ENCODE data around the gene DAB2IP.

Gene DAB2IP

DNA sequence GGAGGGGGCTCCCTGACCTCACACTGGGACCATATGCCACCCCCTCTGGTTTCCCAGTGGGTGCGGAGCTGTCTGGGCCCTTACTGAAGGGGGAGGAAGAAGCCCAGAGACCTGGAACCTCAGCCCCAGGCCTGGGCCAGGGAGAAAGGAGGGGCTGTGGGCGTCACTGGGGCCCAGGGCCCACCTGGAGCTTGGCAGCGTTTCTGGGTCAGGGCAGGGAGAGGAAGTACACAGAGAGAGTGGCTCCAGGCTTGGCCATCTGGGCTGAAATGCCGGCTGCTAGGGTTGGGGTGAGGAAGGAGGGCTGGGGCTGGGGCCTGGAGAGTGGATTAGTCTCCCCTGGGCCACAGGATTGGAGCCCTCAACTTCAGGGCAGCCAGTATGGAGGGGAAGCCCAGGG, 6.4 kb upstream of the DAB2IP start:
- DNase-seq, result no peak

DNA sequence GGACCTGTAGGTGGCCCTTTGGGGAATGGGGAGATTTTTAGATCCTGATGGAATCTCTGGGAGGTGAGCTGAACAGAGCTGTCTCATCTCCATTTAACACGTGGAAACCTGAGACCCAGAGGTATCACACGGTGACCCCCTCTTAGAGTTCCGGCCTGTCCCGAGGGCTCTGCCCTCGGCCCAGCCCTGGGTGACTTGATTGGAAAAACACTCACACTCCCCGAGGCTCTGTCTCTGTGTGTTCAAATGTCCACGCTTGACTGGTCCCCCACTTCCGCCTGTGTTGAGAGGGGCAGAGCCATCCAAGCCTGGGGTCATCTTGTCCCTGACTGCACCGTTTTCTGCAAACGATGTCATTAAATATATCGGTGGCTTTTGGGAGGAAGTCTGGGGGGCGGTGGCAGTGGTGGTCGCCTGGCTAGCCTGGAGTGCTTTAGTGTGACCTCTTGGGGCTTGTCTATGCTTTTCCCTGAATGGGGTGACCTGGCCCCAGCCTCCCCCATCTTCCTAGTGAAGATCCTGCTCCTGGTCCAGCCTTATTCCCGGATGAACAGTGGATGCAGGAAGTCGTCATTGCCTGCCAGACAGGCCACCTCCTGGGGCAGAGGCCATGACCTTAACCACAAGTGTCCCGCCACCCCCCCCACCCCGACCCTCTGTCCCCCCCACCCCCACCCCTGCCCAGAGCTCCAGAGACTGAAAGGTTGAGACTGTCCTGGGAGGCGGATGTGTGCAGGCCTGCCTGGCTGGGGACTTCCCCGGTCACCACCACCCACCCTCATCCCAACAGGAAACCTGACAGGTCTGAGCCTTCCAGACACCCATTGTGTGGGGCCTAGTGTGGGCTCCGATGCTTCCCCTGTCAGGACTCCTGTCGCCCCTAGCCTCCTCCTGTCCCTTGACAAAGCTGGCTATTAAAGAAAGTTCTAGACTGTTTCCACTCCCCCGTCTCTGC, 5.3 kb upstream of the DAB2IP start:
- no peak for DNase-seq

DNA sequence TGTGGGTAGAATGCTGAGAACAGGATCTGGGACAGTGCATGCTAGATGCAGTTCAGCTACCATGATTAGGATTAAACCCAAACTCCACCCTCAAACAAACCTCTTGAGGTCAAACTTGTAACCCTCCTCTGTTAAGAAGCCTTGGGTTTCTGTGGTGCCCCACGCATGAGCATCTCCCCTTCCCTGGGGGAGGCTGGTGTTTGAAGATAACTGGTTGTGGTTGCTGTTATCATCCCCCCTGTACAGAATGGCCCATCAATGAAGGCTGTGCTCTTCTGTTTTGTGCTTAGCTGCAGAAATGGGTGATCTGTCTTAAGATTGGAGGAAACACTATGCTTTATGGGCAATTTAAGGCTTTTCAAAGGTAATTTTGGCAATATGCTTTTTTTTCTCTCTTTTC, 4.4 kb upstream of the DAB2IP start:
- no peak for DNase-seq

DNA sequence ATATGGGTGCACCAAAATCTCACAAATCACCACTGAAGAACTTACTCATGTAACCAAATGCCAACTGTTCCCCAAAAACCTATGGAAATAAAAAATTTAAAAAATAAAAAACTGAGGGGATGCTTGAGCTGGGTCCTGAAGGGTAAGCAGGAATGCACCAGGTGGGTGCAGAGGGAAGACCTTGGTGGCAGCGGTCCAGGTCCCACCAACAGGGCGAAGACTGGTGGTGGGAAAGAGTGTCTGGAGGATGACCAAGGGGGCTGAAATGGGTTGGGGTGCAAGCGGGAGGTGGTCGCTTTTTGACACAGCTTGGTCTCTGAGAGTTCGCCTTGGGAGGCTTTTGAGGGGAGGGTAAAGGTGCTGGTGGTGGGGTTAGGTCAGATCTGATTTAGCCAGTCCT, 3.3 kb upstream of the DAB2IP start:
- DNase-seq, result no peak

DNA sequence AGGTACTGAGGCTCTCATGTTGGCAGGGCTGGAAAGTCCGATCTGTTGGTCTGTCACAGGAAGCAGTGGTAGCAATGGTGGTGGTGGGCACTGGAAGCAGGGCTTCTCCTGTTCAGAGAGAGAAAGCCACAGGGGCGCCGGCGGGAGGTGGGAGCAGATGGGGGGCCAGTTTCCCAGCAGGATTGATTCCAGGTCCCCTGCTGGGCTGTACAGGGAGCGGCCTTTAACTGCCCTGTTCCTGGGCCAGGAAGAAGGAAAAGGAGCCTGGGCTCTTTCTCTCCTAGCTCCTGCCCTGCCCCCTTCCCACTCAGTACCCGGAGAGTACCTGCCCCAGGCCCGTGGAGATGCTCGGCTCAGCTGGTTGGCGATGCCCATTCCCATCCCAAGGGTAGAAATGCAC, 2.6 kb upstream of the DAB2IP start:
- DNase-seq, result no peak

DNA sequence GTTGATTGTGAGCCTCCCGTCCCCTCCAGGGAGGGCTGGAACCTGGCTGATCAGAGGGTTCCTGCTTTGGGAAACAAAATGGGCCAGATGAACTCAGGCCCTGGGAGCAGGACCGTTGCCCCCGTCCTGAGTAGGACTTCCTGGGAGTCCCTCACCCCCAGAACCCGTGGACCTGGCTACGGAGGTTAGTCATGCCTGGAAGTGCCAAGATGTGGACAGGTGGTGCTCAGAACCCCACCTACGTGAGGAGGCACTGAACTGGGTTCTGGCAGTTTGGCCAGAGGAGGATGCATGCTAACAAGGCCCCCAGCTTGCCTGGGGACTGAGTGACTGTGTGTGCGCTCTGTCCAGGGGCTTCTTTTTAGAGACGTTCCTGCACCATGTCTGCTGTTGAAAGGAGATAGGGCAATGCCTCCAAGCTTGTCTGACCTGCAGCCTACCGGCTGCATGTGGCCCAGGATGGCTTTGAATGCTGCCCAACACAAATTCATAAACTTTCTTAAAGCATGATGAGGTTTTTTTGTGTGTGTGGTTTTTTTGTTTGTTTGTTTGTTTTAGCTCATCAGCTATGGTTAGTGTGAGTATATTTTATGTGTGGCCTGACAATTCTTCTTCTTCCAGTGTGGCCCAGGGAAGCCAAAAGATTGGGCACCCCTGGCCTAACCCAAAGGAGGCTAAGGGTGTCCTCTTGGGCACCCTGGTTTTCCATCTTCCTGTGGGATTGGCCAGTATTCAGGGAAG, 1.8 kb upstream of the DAB2IP start:
- no peak for DNase-seq

DNA sequence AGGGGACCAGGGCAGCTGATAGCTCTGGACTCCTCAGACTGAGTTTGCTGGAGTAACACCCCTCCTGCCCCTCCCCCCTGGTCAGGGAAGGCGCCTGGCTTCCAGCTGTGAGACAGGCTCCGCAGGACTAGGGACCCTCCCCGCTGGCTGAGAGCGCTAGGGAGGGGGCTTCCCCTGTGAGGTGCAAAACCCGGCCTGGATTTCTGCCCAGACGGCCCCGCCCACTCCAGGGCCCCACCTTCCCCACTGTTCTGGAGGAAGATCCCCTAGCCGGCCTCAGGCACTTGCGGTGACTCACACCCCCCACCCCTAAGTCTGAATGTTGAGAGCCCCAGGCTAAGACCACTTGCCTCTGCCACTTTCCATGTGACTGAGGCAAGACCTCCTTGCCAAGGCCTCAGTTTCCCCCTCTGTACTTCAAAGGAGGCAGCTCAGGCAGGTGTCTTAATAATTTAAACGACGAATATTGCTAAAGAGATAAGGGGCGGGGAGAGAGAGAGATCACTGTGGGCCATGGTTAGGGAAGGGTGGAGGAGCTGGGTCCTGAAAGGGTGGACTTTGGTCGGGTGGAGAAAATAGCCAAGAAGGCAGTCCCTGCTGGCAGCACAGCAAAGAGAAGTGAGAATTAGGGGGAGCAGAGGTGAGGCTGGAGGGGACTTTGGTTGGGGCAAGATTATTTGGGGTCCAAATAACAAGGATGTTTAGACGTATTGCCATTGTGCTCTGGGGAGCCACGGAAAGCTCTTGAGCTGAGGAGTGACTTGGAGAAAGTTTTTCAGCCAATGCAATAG, 1.0 kb upstream of the DAB2IP start:
- DNase-seq, result no peak

DNA sequence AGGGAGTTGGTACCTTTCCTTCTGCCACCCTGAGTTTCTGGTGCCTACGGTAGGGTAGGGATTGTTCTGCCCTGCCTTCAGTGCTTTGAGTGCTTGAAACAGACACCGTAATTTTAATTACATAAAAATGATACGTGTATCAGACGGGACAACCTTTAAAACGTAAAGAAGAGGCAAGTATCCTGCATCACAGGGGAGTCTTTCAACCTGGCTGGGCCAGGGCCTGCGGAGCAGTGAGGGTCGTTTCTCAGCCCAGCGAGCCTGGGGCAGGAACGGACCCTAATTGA, 483 bp upstream of the DAB2IP start:
- no peak for DNase-seq

DNA sequence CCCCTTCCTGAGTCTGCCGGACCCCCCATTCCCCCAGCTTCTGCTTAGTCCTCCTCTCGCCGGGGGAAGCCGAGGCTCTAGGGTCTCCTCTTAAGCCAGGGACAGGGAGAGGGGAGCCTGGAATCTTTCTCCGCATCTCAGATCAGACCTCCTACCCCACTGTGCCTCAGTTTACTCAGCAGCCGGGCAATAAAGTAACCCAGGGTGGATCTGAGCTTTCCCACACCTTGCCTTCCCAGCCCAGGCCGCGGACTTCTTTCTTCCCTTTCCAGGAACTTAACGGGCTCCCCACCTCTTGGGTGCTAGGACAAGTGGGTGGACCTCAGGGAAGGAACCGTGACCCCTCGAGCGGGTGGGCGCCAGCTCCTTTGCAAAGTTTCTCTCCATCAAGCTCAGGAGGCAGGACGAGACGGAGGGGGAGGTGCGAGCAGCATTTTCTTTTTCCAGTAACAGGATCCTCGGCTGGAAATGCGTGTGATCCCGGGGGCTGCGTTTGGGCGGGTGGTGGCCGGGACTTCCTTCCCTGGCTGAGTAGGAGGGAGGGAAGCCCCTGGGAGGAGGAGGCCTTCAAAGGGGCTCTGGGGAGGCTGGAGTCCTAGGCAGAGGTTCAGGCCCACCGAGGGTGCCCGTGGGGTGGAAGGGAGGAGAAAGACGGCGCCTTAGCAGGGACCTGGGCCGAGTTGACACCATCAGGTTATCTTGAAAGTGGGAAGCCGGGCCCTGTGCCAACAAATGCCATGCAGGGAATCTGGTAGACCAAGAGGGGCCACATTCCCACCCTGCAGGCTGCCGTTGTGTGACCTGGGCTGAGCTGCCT, 795 bp downstream of the DAB2IP start:
- DNase-seq, result no peak

DNA sequence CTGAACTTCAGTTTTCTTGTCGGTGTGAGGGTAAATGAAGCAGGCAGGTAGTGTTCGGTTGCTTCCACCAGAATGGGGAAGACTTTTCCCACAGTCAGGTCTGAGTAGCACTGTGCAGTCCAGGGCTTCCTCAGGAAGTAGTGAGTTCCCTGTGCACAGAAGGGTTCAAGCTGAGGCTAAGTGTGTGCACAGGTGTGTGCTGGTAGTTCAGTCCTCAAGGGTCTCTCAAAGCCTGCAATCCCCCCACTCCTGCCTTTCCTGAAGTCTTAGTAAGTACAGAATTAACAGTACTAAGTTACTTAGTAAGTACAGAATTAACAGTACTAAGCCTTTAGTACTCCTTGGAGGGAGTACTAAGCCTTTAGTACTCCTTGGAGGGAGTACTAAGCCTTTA, 1.4 kb downstream of the DAB2IP start:
- DNase-seq, result no peak

DNA sequence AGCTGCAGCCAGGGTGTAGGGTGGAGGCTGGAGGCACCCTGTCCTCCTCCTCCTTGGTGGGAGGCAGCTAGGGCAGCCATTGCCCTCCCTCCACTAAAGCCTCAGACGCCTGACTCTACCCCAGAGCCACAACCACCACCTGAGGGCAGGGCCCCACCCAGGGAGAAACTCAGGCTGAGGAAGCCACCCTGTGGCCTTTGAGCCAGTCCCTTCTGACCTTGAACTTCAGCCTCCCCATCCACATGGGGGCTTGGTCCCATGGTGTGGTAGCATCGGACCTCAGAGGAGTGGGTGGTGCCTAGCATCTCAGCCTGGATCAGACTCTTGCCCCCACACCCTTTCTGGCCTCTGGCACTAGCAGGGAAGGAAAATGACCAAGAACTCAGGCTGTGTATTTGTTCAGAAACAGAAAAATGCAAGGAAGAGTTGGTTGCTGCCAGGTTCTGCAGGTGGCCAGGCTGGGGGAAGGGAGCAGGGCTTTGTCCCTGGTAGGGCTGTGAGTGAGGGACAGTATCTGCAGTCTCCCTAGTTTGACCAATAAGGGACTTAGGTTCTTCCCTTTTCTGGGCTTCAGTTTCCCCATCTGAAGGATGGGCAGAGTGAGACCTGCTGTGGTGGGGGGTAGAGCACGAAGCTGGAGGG, 3.2 kb downstream of the DAB2IP start:
- no peak for DNase-seq

DNA sequence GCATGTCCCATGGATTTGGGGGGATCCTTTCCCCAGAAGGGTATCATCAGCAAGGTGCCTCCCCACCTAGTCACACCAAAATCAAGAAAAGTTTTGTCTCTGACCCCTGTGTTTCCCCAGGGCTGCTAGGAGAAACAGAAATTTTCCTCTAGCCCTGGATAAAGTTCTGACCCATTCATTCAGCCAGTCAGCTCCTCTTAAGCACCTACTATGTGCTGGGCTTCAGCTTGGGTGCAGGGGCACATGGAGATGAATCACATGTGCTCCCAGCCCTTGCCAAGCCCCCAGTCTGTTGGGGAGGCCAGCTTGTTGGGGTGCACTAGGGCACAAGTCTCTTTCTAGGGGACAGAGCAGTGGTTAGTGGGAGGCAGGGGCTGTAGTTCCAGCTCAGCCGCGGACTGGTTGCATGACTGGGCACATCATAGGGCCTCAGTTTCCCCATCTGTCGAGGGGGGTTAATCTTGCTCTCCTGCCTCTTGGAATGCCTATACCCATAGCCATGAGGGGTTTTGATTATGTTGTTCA, 3.9 kb downstream of the DAB2IP start:
- no peak for DNase-seq

DNA sequence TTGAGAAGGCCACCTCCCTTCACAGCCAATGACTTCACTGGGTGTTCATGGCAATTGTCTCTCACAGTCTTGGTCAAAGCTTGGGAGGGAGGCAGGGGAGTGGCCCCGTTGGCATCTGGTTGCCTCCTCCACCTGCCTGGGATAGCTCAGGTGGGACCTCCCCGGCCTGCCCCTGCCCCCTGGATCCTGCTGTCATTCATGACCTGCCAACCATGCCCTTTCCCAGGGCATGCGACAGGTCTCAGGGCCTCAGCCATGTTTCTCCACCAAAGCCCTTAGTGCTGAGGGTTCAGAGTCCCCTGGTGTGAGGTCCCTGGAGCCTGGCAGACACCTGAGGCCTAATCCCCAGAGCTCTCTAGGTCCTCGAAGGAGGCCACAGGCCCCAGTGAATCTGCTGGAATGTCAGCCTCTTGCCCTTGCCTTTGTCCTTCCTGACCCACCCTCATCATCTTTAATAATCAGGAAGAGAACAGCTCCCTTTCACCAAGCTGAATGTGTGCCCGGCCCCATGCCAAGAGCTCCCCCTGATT, 5.6 kb downstream of the DAB2IP start:
- no peak for DNase-seq

DNA sequence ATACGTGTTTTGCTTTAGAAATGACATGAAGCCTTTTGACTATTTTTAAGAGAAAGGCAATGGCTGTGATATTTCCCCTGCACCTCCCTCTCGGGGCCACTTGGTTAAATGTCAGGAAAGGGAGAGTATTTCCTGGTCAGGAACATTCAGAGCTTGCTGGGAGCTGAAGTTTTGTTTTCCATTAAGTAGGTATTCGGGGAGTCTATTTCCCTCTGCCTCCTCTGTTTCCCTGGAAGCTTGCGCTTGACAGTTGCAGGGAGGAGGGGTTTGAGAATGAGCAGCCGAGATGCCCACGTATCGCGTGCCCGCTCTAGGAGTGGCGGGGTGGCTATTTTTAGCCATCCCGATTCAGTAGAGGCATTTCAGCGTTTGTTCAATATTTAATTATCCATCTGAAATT, 6.7 kb downstream of the DAB2IP start:
- DNase-seq, result no peak

DNA sequence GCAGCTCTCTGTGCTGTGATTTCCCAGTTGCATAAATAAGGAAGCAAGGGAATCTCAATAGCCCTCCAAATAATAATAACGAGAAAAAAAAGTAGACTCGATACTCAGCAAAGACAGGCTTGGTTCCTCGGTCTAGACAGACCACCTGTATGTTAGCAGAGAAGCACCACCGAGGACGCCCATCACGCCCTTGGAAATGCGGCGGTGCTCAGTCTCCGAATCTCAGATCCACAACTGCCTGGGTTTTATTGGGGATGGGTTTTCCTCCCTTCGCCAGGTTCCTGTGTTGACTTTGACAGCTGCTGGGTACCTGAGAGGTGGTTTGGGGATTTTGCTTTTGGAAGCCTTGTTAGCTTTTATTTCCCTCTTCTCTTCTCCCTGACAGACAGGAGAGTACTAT, 7.2 kb downstream of the DAB2IP start:
- no peak for DNase-seq

DNA sequence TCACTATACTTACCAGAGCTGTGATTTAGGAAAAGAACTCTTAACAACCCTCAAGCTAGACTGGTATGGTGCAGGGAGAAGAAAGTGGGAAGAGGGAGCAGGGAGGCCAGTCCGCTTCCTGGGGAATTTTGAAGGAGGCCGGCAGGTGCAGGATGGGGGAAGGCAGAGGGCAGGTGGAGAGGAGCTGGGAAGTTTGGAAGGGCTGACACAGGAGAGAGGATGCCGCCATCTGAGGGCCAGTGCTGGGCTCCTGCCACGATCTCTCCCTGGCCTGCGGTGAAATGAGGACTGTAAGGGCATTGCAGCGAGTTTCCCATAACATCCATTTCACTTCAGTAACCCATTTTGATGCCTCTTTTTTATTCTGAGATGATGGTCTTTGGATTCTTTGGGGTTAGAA, 8.9 kb downstream of the DAB2IP start:
- no peak for DNase-seq

DNA sequence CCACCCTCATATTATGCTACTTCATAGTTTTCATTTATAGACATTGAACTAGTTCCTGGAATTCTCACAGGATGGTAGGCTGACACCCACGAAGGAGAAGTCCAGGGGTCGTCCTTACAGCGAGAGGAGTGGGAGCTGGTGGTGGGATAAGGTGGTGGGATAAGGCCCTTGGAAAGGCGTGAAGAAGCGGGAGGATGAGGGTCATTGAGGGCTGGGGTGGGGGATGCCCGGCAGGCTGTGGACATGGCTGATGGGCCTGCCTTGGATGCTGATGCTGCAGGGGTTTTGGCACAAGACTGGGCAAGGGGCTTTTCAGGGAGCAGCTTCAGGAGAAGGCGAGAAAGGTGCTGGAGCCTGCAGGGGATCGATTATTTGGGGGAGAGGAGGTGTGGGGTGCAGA, 9.4 kb downstream of the DAB2IP start:
- DNase-seq, result no peak

DNA sequence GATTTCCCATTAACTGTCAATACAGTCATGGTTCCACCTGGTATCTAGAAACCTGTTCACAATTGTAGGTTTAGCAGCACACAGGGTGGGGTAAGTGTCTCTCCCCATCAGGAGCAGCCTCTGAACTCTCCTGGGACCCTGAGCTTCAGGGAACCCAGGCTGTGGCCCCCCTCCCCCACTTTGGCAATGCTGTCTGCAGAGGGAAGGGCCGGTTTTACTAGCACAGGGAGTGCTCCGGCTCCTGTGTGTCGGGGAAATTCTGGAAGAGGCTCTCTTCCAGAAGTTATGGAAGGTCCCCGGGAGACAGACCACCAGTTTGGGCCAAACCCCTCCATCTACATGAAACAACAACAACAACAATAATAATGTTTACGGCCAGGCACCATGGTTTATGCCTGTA, 9.9 kb downstream of the DAB2IP start:
- DNase-seq, result no peak

DNA sequence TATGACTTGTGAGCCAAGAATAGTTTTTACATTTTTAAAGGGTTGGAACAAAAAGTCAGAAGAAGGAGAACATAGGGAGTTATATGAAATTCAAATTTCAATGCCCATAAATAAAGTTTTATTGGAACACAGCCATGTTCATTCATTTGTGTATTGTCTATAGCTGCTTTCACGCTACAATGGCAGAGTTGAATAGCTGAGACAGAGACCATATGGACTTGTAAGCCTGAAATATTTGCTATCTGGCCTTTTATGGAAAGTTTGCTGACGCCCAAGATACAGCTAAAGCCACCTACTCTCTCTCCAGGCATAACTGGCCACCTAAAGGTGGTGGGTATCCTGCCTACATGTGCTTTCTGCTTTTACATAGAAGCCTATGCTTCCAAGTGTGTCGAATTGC, 10.9 kb downstream of the DAB2IP start:
- DNase-seq, result no peak

DNA sequence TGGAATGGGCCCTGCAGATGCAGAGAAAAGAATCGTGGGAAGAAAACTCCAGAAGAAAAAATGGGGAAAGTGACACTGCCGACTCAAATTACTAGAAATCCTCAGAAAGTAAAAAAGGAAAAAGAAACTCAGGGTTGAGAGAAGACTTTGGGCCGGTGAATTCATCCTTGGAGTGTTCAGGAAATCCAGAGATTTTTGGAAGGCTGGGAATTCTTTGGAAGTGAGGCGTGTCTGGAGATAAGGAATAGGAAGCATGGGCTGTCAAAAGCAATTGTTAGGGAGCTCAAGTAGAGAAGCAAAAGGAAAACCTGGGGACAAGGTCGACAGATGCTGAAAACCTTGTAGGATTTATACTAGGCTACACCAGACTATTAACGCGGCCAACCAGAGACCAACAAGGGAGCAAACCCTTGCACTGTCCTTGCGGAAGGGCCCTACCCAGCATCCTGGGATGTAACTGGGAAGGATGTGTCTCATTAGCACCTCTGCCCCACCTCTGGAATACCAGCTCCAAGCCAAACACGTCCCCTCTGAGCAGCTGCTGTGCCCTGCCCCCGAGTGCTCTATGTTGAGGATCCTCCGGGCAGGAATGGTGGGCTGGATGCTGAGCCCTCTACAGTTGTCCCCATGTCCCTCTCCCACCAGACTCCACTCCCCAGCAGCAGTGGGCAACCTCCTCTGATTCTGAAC, 11.6 kb downstream of the DAB2IP start:
- no peak for DNase-seq

DNA sequence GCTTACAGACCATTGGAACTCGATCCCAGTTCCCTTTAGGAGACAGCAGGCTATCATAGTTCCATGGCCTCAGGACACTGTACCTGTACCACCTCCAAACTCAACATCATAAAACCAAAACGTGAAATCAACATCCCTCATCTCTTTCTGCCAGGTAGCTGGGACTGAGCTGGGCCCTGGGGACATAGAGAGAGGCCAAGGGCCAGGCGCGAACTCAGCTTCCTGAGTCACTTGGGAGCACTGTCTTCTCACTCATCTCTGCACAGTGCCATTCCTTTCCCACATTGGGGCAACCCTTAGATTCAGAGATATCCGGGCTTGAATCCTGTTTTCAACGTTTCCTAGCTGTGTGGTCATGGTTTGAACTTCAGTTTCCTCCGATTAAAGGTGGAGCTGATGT, 12.2 kb downstream of the DAB2IP start:
- DNase-seq, result no peak
